ENCODE measurements around the gene LHFPL5.

DNA sequence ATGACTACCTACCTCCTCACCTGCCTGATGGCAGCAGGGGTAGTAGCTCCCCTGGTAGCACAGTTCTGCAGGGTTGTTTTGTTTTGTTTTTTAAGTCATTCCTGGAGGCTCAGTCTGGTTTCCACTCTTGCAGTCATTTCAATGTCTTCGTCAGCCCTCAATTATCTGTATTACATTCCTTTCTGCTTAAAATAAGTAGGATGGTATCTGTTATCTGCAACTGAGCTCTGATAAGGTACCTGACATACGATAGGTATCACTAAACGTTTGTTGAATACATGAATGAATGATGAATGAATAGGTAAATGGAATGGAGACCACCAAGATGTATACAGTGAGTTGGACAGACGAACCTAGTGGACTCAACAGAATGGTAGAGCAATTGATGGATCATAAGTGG, 35.9 kb upstream of the LHFPL5 start:
- TF ChIP-seq, protein P1, sequence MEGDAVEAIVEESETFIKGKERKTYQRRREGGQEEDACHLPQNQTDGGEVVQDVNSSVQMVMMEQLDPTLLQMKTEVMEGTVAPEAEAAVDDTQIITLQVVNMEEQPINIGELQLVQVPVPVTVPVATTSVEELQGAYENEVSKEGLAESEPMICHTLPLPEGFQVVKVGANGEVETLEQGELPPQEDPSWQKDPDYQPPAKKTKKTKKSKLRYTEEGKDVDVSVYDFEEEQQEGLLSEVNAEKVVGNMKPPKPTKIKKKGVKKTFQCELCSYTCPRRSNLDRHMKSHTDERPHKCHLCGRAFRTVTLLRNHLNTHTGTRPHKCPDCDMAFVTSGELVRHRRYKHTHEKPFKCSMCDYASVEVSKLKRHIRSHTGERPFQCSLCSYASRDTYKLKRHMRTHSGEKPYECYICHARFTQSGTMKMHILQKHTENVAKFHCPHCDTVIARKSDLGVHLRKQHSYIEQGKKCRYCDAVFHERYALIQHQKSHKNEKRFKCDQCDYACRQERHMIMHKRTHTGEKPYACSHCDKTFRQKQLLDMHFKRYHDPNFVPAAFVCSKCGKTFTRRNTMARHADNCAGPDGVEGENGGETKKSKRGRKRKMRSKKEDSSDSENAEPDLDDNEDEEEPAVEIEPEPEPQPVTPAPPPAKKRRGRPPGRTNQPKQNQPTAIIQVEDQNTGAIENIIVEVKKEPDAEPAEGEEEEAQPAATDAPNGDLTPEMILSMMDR (IDR thresholded peaks at IDR 0.05), result no peak
- TF ChIP-seq POLR2A (IDR thresholded peaks at IDR 0.05), result no peak

Data from body of pancreas (tissue), 4 donors.